CD4-positive, alpha-beta T cell treated with Interleukin-17A for 1 hour (primary cell): ENCODE measurements around the gene PDLIM7.
A peak's percentile ranks its signal among the peaks of the same experiment; 100 is the strongest.
"Not testable (repeated sequence)": the region's sequence is repeated elsewhere in the genome, so short reads cannot be mapped to it uniquely, and the experiment has no call there.

Source experiments
- DNase-seq: peaks from one replicate; pipeline ENCODE4 v3.0.0-alpha.2; 2020

Gene PDLIM7

GRCh38 chr5:177497292-177498012 lies at the start of gene PDLIM7:
Gene PDLIM7 (minus strand): TSS chr5:177497604. CDS start chr5:177496512, 1,092 bp downstream.
- DNase-seq: peak; percentile 95

- no peak for DNase-seq
Measured at GRCh38 chr5:177546258-177546741, 48.9 kb upstream of the PDLIM7 start.

GRCh38 chr5:177545487-177546257 lies 48.3 kb upstream of the PDLIM7 start:
- DNase-seq: no peak

- DNase-seq: no peak
Measured at GRCh38 chr5:177542816-177543465, 45.5 kb upstream of the PDLIM7 start.

- DNase-seq: no peak
Measured at GRCh38 chr5:177540438-177540837, 43.0 kb upstream of the PDLIM7 start.

GRCh38 chr5:177539411-177539810 lies 42.0 kb upstream of the PDLIM7 start:
- no peak for DNase-seq

- no peak for DNase-seq
Measured at GRCh38 chr5:177538876-177539275, 41.5 kb upstream of the PDLIM7 start.

GRCh38 chr5:177537389-177538361 lies 40.3 kb upstream of the PDLIM7 start:
- no peak for DNase-seq

- DNase-seq: no peak
Measured at GRCh38 chr5:177536386-177536785, 39.0 kb upstream of the PDLIM7 start.

- no peak for DNase-seq
Measured at GRCh38 chr5:177535125-177535524, 37.7 kb upstream of the PDLIM7 start.

- not testable (repeated sequence) for DNase-seq
Measured at GRCh38 chr5:177534433-177534832, 37.0 kb upstream of the PDLIM7 start.

- DNase-seq: no peak
Measured at GRCh38 chr5:177531209-177531940, 34.0 kb upstream of the PDLIM7 start.

- no peak for DNase-seq
Measured at GRCh38 chr5:177530638-177531037, 33.2 kb upstream of the PDLIM7 start.

- DNase-seq: no peak
Measured at GRCh38 chr5:177529247-177530203, 32.1 kb upstream of the PDLIM7 start.

- DNase-seq: no peak
Measured at GRCh38 chr5:177528631-177529030, 31.2 kb upstream of the PDLIM7 start.

GRCh38 chr5:177527595-177527994 lies 30.2 kb upstream of the PDLIM7 start:
- DNase-seq: no peak

- no peak for DNase-seq
Measured at GRCh38 chr5:177526791-177527190, 29.4 kb upstream of the PDLIM7 start.

- no peak for DNase-seq
Measured at GRCh38 chr5:177526191-177526590, 28.8 kb upstream of the PDLIM7 start.

GRCh38 chr5:177524941-177525655 lies 27.7 kb upstream of the PDLIM7 start:
- no peak for DNase-seq

- DNase-seq: no peak
Measured at GRCh38 chr5:177524539-177524900, 27.1 kb upstream of the PDLIM7 start.
